Liver (tissue), 3 donors: ENCODE data around the gene NBAS.

Source experiments
- EGR1 ChIP-seq, 2 donors: IDR thresholded peaks; 2 replicates each; pipeline ENCODE4 v1.6.1; 2016 to 2018; ENCODE audit warnings: antibody characterized with exemption in 2 of 2, low read depth in 2 of 2
- FOXA1 ChIP-seq: IDR thresholded peaks from 2 replicates; pipeline ENCODE4 v1.6.1; 2016; ENCODE audit warnings: antibody characterized with exemption
- FOXA2 ChIP-seq: IDR thresholded peaks from 2 replicates; pipeline ENCODE4 v1.6.1; 2016; ENCODE audit warnings: antibody characterized with exemption
- GABPA ChIP-seq, 2 donors: IDR thresholded peaks in 1 of 2; conservative IDR thresholded peaks in 1 of 2; 2 replicates each; pipeline ENCODE4 v1.6.1; 2016; ENCODE audit warnings: antibody characterized with exemption in 2 of 2, mild to moderate bottlenecking in 1 of 2, moderate library complexity in 1 of 2
- HNF4G ChIP-seq: IDR thresholded peaks from 2 replicates; pipeline ENCODE4 v1.6.1; 2016; ENCODE audit warnings: antibody characterized with exemption
- JUND ChIP-seq, 2 donors: IDR thresholded peaks; 2 replicates each; pipeline ENCODE4 v1.6.1; 2016; ENCODE audit warnings: antibody characterized with exemption in 2 of 2
- NR2F2 ChIP-seq: IDR thresholded peaks from 2 replicates; pipeline ENCODE4 v1.6.1; 2016; ENCODE audit warnings: antibody characterized with exemption
- RAD21 ChIP-seq, 2 donors: IDR thresholded peaks; 2 replicates each; pipeline ENCODE4 v1.6.1; 2016; ENCODE audit warnings: antibody characterized with exemption in 2 of 2, mild to moderate bottlenecking in 2 of 2
- SP1 ChIP-seq: IDR thresholded peaks from 2 replicates; pipeline ENCODE4 v1.6.1; 2018; ENCODE audit warnings: antibody characterized with exemption, mild to moderate bottlenecking
- TAF1 ChIP-seq: conservative IDR thresholded peaks from 2 replicates; pipeline ENCODE4 v1.6.1; 2016; ENCODE audit warnings: antibody characterized with exemption, mild to moderate bottlenecking
- YY1 ChIP-seq: IDR thresholded peaks from 2 replicates; pipeline ENCODE4 v1.6.1; 2016; ENCODE audit warnings: antibody characterized with exemption, mild to moderate bottlenecking
- TF ChIP-seq, protein P1 (sequence below): fragments of 150-350 bp; IDR thresholded peaks from 2 replicates; pipeline ENCODE4 v1.5.1; 2017; ENCODE audit warnings: improper control_type of control experiment, low read depth, low read length; ENCODE audit not compliant: missing input control
- TF ChIP-seq, protein P2 (sequence below): IDR thresholded peaks from 2 replicates; pipeline ENCODE4 v1.6.1; 2016; ENCODE audit warnings: antibody characterized with exemption
- TF ChIP-seq, protein P3 (sequence below): IDR thresholded peaks from 2 replicates; pipeline ENCODE4 v1.6.1; 2016; ENCODE audit warnings: antibody characterized with exemption, mild to moderate bottlenecking
- donor health status: healthy.
- donor health status: healthy.

DNA sequence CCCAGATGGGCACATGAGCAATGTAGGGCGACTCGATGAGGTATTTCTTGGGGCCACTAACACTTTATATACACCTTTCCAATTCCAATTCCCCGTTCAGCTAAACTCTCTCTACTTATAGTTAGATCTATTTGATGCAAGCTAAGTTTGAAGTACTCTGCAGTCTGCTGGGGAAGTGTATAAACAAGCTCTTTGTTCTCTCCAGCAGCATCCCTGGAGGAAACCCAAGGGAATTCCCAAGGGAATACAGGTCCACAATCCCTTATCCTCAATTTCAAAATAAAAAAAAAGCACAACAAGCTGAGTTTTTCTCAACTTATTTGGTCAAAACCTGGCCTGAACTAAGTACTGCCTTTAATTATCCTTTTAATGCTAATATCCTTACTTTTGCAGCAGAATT is 433.3 kb downstream of the NBAS start:
- TF ChIP-seq JUND (IDR thresholded peaks at IDR 0.05) (no peak), YY1 (no peak), RAD21 (IDR thresholded peaks at IDR 0.05) (no peak), EGR1 (IDR thresholded peaks at IDR 0.05; ENCODE audit: low read depth in 2 of 2) (no peak), SP1 (no peak), FOXA1 (no peak), GABPA (IDR thresholded peaks at IDR 0.05 in 1 of 2, conservative IDR thresholded peaks at IDR 0.05 in 1 of 2) (no peak), HNF4G (no peak), NR2F2 (no peak), FOXA2 (no peak), TAF1 (no peak)
- TF ChIP-seq, protein P1, sequence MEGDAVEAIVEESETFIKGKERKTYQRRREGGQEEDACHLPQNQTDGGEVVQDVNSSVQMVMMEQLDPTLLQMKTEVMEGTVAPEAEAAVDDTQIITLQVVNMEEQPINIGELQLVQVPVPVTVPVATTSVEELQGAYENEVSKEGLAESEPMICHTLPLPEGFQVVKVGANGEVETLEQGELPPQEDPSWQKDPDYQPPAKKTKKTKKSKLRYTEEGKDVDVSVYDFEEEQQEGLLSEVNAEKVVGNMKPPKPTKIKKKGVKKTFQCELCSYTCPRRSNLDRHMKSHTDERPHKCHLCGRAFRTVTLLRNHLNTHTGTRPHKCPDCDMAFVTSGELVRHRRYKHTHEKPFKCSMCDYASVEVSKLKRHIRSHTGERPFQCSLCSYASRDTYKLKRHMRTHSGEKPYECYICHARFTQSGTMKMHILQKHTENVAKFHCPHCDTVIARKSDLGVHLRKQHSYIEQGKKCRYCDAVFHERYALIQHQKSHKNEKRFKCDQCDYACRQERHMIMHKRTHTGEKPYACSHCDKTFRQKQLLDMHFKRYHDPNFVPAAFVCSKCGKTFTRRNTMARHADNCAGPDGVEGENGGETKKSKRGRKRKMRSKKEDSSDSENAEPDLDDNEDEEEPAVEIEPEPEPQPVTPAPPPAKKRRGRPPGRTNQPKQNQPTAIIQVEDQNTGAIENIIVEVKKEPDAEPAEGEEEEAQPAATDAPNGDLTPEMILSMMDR, result no peak
- TF ChIP-seq, protein P2, sequence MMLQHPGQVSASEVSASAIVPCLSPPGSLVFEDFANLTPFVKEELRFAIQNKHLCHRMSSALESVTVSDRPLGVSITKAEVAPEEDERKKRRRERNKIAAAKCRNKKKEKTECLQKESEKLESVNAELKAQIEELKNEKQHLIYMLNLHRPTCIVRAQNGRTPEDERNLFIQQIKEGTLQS, result no peak
- TF ChIP-seq, protein P3, sequence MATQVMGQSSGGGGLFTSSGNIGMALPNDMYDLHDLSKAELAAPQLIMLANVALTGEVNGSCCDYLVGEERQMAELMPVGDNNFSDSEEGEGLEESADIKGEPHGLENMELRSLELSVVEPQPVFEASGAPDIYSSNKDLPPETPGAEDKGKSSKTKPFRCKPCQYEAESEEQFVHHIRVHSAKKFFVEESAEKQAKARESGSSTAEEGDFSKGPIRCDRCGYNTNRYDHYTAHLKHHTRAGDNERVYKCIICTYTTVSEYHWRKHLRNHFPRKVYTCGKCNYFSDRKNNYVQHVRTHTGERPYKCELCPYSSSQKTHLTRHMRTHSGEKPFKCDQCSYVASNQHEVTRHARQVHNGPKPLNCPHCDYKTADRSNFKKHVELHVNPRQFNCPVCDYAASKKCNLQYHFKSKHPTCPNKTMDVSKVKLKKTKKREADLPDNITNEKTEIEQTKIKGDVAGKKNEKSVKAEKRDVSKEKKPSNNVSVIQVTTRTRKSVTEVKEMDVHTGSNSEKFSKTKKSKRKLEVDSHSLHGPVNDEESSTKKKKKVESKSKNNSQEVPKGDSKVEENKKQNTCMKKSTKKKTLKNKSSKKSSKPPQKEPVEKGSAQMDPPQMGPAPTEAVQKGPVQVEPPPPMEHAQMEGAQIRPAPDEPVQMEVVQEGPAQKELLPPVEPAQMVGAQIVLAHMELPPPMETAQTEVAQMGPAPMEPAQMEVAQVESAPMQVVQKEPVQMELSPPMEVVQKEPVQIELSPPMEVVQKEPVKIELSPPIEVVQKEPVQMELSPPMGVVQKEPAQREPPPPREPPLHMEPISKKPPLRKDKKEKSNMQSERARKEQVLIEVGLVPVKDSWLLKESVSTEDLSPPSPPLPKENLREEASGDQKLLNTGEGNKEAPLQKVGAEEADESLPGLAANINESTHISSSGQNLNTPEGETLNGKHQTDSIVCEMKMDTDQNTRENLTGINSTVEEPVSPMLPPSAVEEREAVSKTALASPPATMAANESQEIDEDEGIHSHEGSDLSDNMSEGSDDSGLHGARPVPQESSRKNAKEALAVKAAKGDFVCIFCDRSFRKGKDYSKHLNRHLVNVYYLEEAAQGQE, result no peak
